ENCODE data around the gene RFPL2. TPM values are rescaled to one million over a fixed set of nuclear protein-coding genes. Genes with fewer than 3 reads are reported as not detected.

The RFPL2 gene
- total and polyA plus RNA-seq, 12 donors, result 0.24 TPM; not detected in 10

GRCh38 chr22:32245042-32245441, 40.2 kb upstream of the RFPL2 start:
- Histone ChIP-seq H3K27ac (no peak overlapping the region), H3K27me3 (no peaks in the 10 kb centered on the region), H3K36me3 (replicated peaks in 1 of 2) (no peaks in the 10 kb centered on the region), H3K9me3 (replicated peaks in 1 of 3) (no peaks in the 10 kb centered on the region), H3K4me3 (no peak overlapping the region), H3K4me1 (replicated peaks in 1 of 2) (no peaks in the 10 kb centered on the region)
- intact Hi-C loops (cut with DNase I), result no loop called here
- no peak for DNase-seq
- TF ChIP-seq POLR2A (IDR thresholded peaks at IDR 0.05) (no peak), CTCF (IDR thresholded peaks at IDR 0.05) (no peak)
- WGBS, 4 donors, result 62 to 90% (median 73%) methylated on average over 3 of the region's 3 CpGs

- Histone ChIP-seq H3K4me3 (no peak overlapping the region), H3K9me3 (replicated peaks in 1 of 3) (no peaks in the 10 kb centered on the region), H3K27ac (no peak overlapping the region), H3K36me3 (replicated peaks in 1 of 2) (no peaks in the 10 kb centered on the region), H3K4me1 (replicated peaks in 1 of 2) (no peaks in the 10 kb centered on the region), H3K27me3 (no peaks in the 10 kb centered on the region)
- 85 to 96% (median 91%) methylated on average over 1 of the region's 1 CpG for WGBS, 4 donors
- no peak for DNase-seq
- TF ChIP-seq CTCF (IDR thresholded peaks at IDR 0.05), result no peak
- no peak for TF ChIP-seq POLR2A (IDR thresholded peaks at IDR 0.05)
- intact Hi-C loops (cut with DNase I), result no loop called here
Measured at GRCh38 chr22:32244547-32244946, 39.7 kb upstream of the RFPL2 start.

GRCh38 chr22:32240461-32240860, 35.6 kb upstream of the RFPL2 start:
- no peak for TF ChIP-seq CTCF (IDR thresholded peaks at IDR 0.05)
- intact Hi-C loops (cut with DNase I), result no loop called here

GRCh38 chr22:32237906-32238305, 33.0 kb upstream of the RFPL2 start:
- intact Hi-C loops (cut with DNase I), result no loop called here
- H3K36me3 ChIP-seq (replicated peaks in 1 of 2), result no peaks in the 10 kb centered on the region
- no peak for TF ChIP-seq CTCF (IDR thresholded peaks at IDR 0.05)
- no peak for TF ChIP-seq POLR2A (IDR thresholded peaks at IDR 0.05)
- H3K27me3 ChIP-seq, result no peaks in the 10 kb centered on the region
- DNase-seq, result no peak
- no peaks in the 10 kb centered on the region for H3K9me3 ChIP-seq (replicated peaks in 1 of 3)
- H3K27ac ChIP-seq, result no peak overlapping the region
- 83 to 100% (median 84%) methylated on average over 1 of the region's 1 CpG; no CpG with 5 or more reads in 1 of the 4 donors for WGBS, 4 donors
- H3K4me3 ChIP-seq, result no peak overlapping the region
- no peaks in the 10 kb centered on the region for H3K4me1 ChIP-seq (replicated peaks in 1 of 2)

More at GRCh38 chr22:32240461-32240860, 35.6 kb upstream of the RFPL2 start:
- no peaks in the 10 kb centered on the region for H3K36me3 ChIP-seq (replicated peaks in 1 of 2)
- H3K27ac ChIP-seq, result no peak overlapping the region
- no peak overlapping the region for H3K4me3 ChIP-seq
- DNase-seq, result no peak
- WGBS, 4 donors, result 55 to 65% (median 63%) methylated on average over 2 of the region's 2 CpGs
- no peaks in the 10 kb centered on the region for H3K4me1 ChIP-seq (replicated peaks in 1 of 2)
- H3K27me3 ChIP-seq, result no peaks in the 10 kb centered on the region
- H3K9me3 ChIP-seq (replicated peaks in 1 of 3), result no peaks in the 10 kb centered on the region

Measured in adrenal gland (tissue), 12 donors.